OCI-LY3 (cell line): ENCODE data around the gene SDK1.

Experiments used
- H2AFZ ChIP-seq: fragments of 200-600, 300-600 bp; shearing (Covaris generic); 2 replicates; pipeline ENCODE4 v1.6.0; 2014; ENCODE audit warnings: antibody characterized with exemption, low read depth, low read length
- H3K27ac ChIP-seq: fragments of 200-600, 300-600 bp; sonication (generic); 2 replicates; pipeline ENCODE4 v1.5.1; 2014; ENCODE audit warnings: mild to moderate bottlenecking, low read length, moderate library complexity, mixed read lengths
- H3K27me3 ChIP-seq: fragments of 200-600, 300-600 bp; sonication (generic); 2 replicates; pipeline ENCODE4 v1.6.1; 2014; ENCODE audit warnings: low read depth, low read length, mixed read lengths
- H3K36me3 ChIP-seq: fragments of 200-600, 300-600 bp; sonication (generic); replicated peaks from 2 replicates; pipeline ENCODE3; 2014; ENCODE audit warnings: low read depth, low read length, mixed read lengths
- H3K4me1 ChIP-seq: fragments of 300-600, 200-600 bp; sonication (generic); 2 replicates; pipeline ENCODE4 v1.6.1; 2014; ENCODE audit warnings: low read length, mixed read lengths
- H3K4me2 ChIP-seq: fragments of 200-600, 300-600 bp; sonication (generic); 2 replicates; pipeline ENCODE4 v1.6.1; 2014; ENCODE audit warnings: low read length, mixed read lengths
- H3K4me3 ChIP-seq: fragments of 300-600, 200-600 bp; sonication (generic); 2 replicates; pipeline ENCODE4 v1.5.1; 2014; ENCODE audit warnings: antibody characterized with exemption, mild to moderate bottlenecking, low read length, moderate library complexity
- H3K79me2 ChIP-seq: fragments of 300-600, 200-600 bp; shearing (Covaris generic); 2 replicates; pipeline ENCODE4 v1.6.1; 2014; ENCODE audit warnings: mild to moderate bottlenecking, low read length, mixed read lengths
- H3K9ac ChIP-seq: fragments of 300-600, 200-600 bp; shearing (Covaris generic); 2 replicates; pipeline ENCODE4 v1.6.0; 2014; ENCODE audit warnings: mild to moderate bottlenecking, low read length, moderate library complexity
- H3K9me3 ChIP-seq: fragments of 200-600, 300-600 bp; shearing (Covaris generic); 2 replicates; pipeline ENCODE4 v1.6.1; 2014; ENCODE audit warnings: low read length, mixed read lengths; ENCODE audit not compliant: insufficient read depth
- H4K20me1 ChIP-seq: fragments of 200-600, 300-600 bp; sonication (generic); 2 replicates; pipeline ENCODE4 v1.6.1; 2016; ENCODE audit warnings: low read length, mixed read lengths; ENCODE audit not compliant: insufficient read depth
- CTCF ChIP-seq: fragments of 200-600, 300-600 bp; sonication (generic); IDR thresholded peaks from 2 replicates; pipeline ENCODE4 v1.5.1; 2014; ENCODE audit warnings: antibody characterized with exemption, low read length, low read depth
- EZH2phosphoT487 ChIP-seq: fragments of 200-600 bp; shearing (Covaris generic); IDR thresholded peaks from 2 replicates; pipeline ENCODE4 v1.6.1; 2018; ENCODE audit warnings: antibody characterized with exemption, mixed run types, low read depth

The SDK1 gene

GRCh38 chr7:3879355-3880075 is 578.5 kb downstream of the SDK1 start:
- H4K20me1 ChIP-seq: no peaks in the 10 kb centered on the region
- H3K4me1 ChIP-seq: no peaks in the 10 kb centered on the region
- H3K9ac ChIP-seq: no peak overlapping the region
- no peaks in the 10 kb centered on the region for H3K27me3 ChIP-seq
- no peaks in the 10 kb centered on the region for H3K79me2 ChIP-seq
- no peak overlapping the region for H2AFZ ChIP-seq
- H3K9me3 ChIP-seq: no peaks in the 10 kb centered on the region
- TF ChIP-seq CTCF (no peak), EZH2phosphoT487 (no peak)
- H3K36me3 ChIP-seq: no peaks in the 10 kb centered on the region
- no peak overlapping the region for H3K4me3 ChIP-seq
- H3K27ac ChIP-seq: no peak overlapping the region
- H3K4me2 ChIP-seq: no peak overlapping the region

GRCh38 chr7:3880228-3880987 is 579.4 kb downstream of the SDK1 start:
- Histone ChIP-seq H3K36me3 (no peaks in the 10 kb centered on the region), H3K27me3 (no peaks in the 10 kb centered on the region), H3K4me3 (no peak overlapping the region), H4K20me1 (no peaks in the 10 kb centered on the region), H3K27ac (no peak overlapping the region), H3K4me2 (no peak overlapping the region), H3K4me1 (no peaks in the 10 kb centered on the region), H3K9ac (no peak overlapping the region), H3K79me2 (no peaks in the 10 kb centered on the region), H3K9me3 (no peaks in the 10 kb centered on the region), H2AFZ (no peak overlapping the region)
- TF ChIP-seq EZH2phosphoT487 (no peak), CTCF (no peak)

GRCh38 chr7:3882782-3883181 is 581.7 kb downstream of the SDK1 start:
- TF ChIP-seq EZH2phosphoT487: no peak
- TF ChIP-seq CTCF: no peak
- H3K4me3 ChIP-seq: no peak overlapping the region
- no peak overlapping the region for H3K4me2 ChIP-seq
- no peak overlapping the region for H2AFZ ChIP-seq
- H3K9me3 ChIP-seq: no peaks in the 10 kb centered on the region
- H3K9ac ChIP-seq: no peak overlapping the region
- no peaks in the 10 kb centered on the region for H3K27me3 ChIP-seq
- H3K79me2 ChIP-seq: no peaks in the 10 kb centered on the region
- H3K4me1 ChIP-seq: no peaks in the 10 kb centered on the region
- no peaks in the 10 kb centered on the region for H3K36me3 ChIP-seq
- H3K27ac ChIP-seq: no peak overlapping the region
- H4K20me1 ChIP-seq: no peaks in the 10 kb centered on the region

- Histone ChIP-seq H3K4me1 (no peaks in the 10 kb centered on the region), H3K4me3 (no peak overlapping the region), H3K9ac (no peak overlapping the region), H2AFZ (no peak overlapping the region), H3K4me2 (no peak overlapping the region), H3K27me3 (no peaks in the 10 kb centered on the region), H3K79me2 (no peaks in the 10 kb centered on the region), H3K9me3 (no peaks in the 10 kb centered on the region), H4K20me1 (no peaks in the 10 kb centered on the region), H3K27ac (no peak overlapping the region), H3K36me3 (no peaks in the 10 kb centered on the region)
- TF ChIP-seq CTCF (no peak), EZH2phosphoT487 (no peak)
Observed at GRCh38 chr7:3884543-3884942, 583.5 kb downstream of the SDK1 start.
